ENCODE data around the gene MYL6. TPM values are rescaled to one million over a fixed set of nuclear protein-coding genes. Genes with fewer than 3 reads are reported as not detected.
A peak's percentile ranks its signal among the peaks of the same experiment; 100 is the strongest.

The MYL6 gene
- total RNA-seq, 5 donors from 2014 or later (not counting 1 experiment from before 2014, with no cell fraction given) = 506 to 663 (median 569) TPM

GRCh38 chr12:56160894-56161689, 2.9 kb downstream of the MYL6 start:
- H3K27ac ChIP-seq (ENCODE audit: low read length) = peak overlapping the region; percentile 93
- CTCF ChIA-PET = interaction anchor here in 1 of 2 donors (0.6 to 1.6 kb wide), 3 partner anchors 9 to 28 kb away, joined by 3 to 7 read pairs (median 4); partner anchors contain the start of genes MYL6B and SMARCC2
- no peaks in the 10 kb centered on the region for H3K27me3 Mint-ChIP-seq
- peak overlapping the region; percentile 94 to 98 for H3K27ac Mint-ChIP-seq
- H3K4me1 ChIP-seq (ENCODE audit: control insufficient read depth in 1 of 2, extremely low read depth in 1 of 2, insufficient read depth in 2 of 2, low read length in 2 of 2) = peaks cover 18 to 51% of the 10 kb centered on the region in 2 experiments
- no peaks in the 10 kb centered on the region for H3K9me3 ChIP-seq
- POLR2A ChIA-PET = interaction anchor here in 1 of 2 donors (0.7 kb wide), 1 partner anchor 172 kb away, joined by 4 read pairs; no protein-coding TSS in a partner anchor
- H3K36me3 ChIP-seq (ENCODE audit: control insufficient read depth in 2 of 2, extremely low read depth in 1 of 2, insufficient read depth in 1 of 2, low read length in 1 of 2) = peaks cover 5 to 67% of the 10 kb centered on the region in 2 donors
- 90% methylated on average over 8 of the region's 11 CpGs for WGBS (ENCODE audit: insufficient coverage)
- H3K4me3 ChIP-seq (ENCODE audit: control insufficient read depth in 1 of 2, extremely low read depth in 1 of 2, low read length in 1 of 2) = peak overlapping the region; percentile 91 to 99
- H3K4me1 Mint-ChIP-seq = peaks cover 46 to 49% (median 47%) of the 10 kb centered on the region in 3 donors
- no peaks in the 10 kb centered on the region for H3K9me3 Mint-ChIP-seq
- ATAC-seq (replicated peaks in 1 of 4) = no peak
- peak overlapping the region; percentile 89 to 99 (median 97) for H3K4me3 Mint-ChIP-seq
- DNase-seq = no peak
- peaks cover 44% of the 10 kb centered on the region for H3K36me3 Mint-ChIP-seq
- H3K27me3 ChIP-seq (replicated peaks in 1 of 2; ENCODE audit: control insufficient read depth in 2 of 2, extremely low read depth in 1 of 2, insufficient read depth in 2 of 2, low read length in 1 of 2) = no peaks in the 10 kb centered on the region

GRCh38 chr12:56161690-56162351, 3.7 kb downstream of the MYL6 start:
- peaks cover 46 to 49% (median 47%) of the 10 kb centered on the region in 3 donors for H3K4me1 Mint-ChIP-seq
- peak overlapping the region; percentile 93 for H3K27ac ChIP-seq (ENCODE audit: low read length)

GRCh38 chr12:56162468-56163290, 4.5 kb downstream of the MYL6 start:
- POLR2A ChIA-PET = interaction anchor here (0.5 to 1.2 kb wide), 8 partner anchors 10 to 973 kb away, joined by 3 to 6 read pairs (median 4); partner anchors contain the start of genes RPL41 (in 1 of the 2) and ZC3H10 (in 1 of the 2)
- Mint-ChIP-seq H3K36me3 (peaks cover 48% of the 10 kb centered on the region), H3K9me3 (no peaks in the 10 kb centered on the region), H3K27me3 (no peaks in the 10 kb centered on the region), H3K4me3 (no peak overlapping the region), H3K4me1 (peaks cover 38 to 42% (median 39%) of the 10 kb centered on the region in 3 donors), H3K27ac (peak overlapping the region; percentile 31 to 71)
- 83% methylated on average over 6 of the region's 11 CpGs for WGBS (ENCODE audit: insufficient coverage)
- no peaks in the 10 kb centered on the region for H3K9me3 ChIP-seq
- CTCF ChIA-PET = interaction anchor here in 1 of 2 donors (0.6 to 1.1 kb wide), 11 partner anchors 18 to 421 kb away, joined by 3 to 4 read pairs (median 3); partner anchors contain the start of genes ESYT1, RAB5B and SMARCC2
- peaks cover 5 to 80% of the 10 kb centered on the region in 2 donors for H3K36me3 ChIP-seq (ENCODE audit: control insufficient read depth in 2 of 2, extremely low read depth in 1 of 2, insufficient read depth in 1 of 2, low read length in 1 of 2)
- H3K27me3 ChIP-seq (replicated peaks in 1 of 2; ENCODE audit: control insufficient read depth in 2 of 2, extremely low read depth in 1 of 2, insufficient read depth in 2 of 2, low read length in 1 of 2) = no peaks in the 10 kb centered on the region
- H3K27ac ChIP-seq (ENCODE audit: low read length) = no peak overlapping the region
- ATAC-seq (replicated peaks in 1 of 4) (no peak), DNase-seq (no peak)
- peaks cover 18 to 41% of the 10 kb centered on the region in 2 experiments for H3K4me1 ChIP-seq (ENCODE audit: control insufficient read depth in 1 of 2, extremely low read depth in 1 of 2, insufficient read depth in 2 of 2, low read length in 2 of 2)
- H3K4me3 ChIP-seq (ENCODE audit: control insufficient read depth in 1 of 2, extremely low read depth in 1 of 2, low read length in 1 of 2) = no peak overlapping the region

More at GRCh38 chr12:56161690-56162351, 3.7 kb downstream of the MYL6 start:
- Histone ChIP-seq H3K4me1 (ENCODE audit: control insufficient read depth in 1 of 2, extremely low read depth in 1 of 2, insufficient read depth in 2 of 2, low read length in 2 of 2) (peaks cover 18 to 49% of the 10 kb centered on the region in 2 experiments), H3K36me3 (ENCODE audit: control insufficient read depth in 2 of 2, extremely low read depth in 1 of 2, insufficient read depth in 1 of 2, low read length in 1 of 2) (peaks cover 5 to 73% of the 10 kb centered on the region in 2 donors), H3K9me3 (no peaks in the 10 kb centered on the region), H3K4me3 (ENCODE audit: control insufficient read depth in 1 of 2, extremely low read depth in 1 of 2, low read length in 1 of 2) (no peak overlapping the region), H3K27me3 (replicated peaks in 1 of 2; ENCODE audit: control insufficient read depth in 2 of 2, extremely low read depth in 1 of 2, insufficient read depth in 2 of 2, low read length in 1 of 2) (no peaks in the 10 kb centered on the region)
- peak overlapping the region; percentile 21 to 97 (median 63) for H3K4me3 Mint-ChIP-seq
- H3K27me3 Mint-ChIP-seq = no peaks in the 10 kb centered on the region
- ChIA-PET POLR2A (interaction anchor here (0.5 to 1.2 kb wide), 5 partner anchors 12 to 974 kb away, joined by 3 to 4 read pairs (median 3); partner anchors contain the start of gene RPL41 (in 1 of the 2)), CTCF (interaction anchor here in 1 of 2 donors (0.6 to 1.6 kb wide), 2 partner anchors 21 to 27 kb away, joined by 3 to 7 read pairs; partner anchors contain the start of gene SMARCC2)
- H3K36me3 Mint-ChIP-seq = peaks cover 44% of the 10 kb centered on the region
- ATAC-seq (replicated peaks in 1 of 4) = no peak
- DNase-seq = no peak
- WGBS (ENCODE audit: insufficient coverage) = no CpG with 5 or more reads among the region's 10 CpGs
- H3K27ac Mint-ChIP-seq = peak overlapping the region; percentile 85 to 94
- H3K9me3 Mint-ChIP-seq = no peaks in the 10 kb centered on the region

- Mint-ChIP-seq H3K36me3 (peaks cover 51% of the 10 kb centered on the region), H3K4me1 (peaks cover 29 to 39% (median 38%) of the 10 kb centered on the region in 3 donors), H3K9me3 (no peaks in the 10 kb centered on the region), H3K4me3 (no peak overlapping the region), H3K27ac (peak overlapping the region; percentile 28 to 63), H3K27me3 (no peaks in the 10 kb centered on the region)
- POLR2A ChIA-PET = interaction anchor here in 1 of 2 donors (0.8 kb wide), 1 partner anchor 30 kb away, joined by 6 read pairs; no protein-coding TSS in a partner anchor
- H3K27ac ChIP-seq (ENCODE audit: low read length) = no peak overlapping the region
- DNase-seq (no peak), ATAC-seq (replicated peaks in 1 of 4) (no peak)
- no peaks in the 10 kb centered on the region for H3K27me3 ChIP-seq (replicated peaks in 1 of 2; ENCODE audit: control insufficient read depth in 2 of 2, extremely low read depth in 1 of 2, insufficient read depth in 2 of 2, low read length in 1 of 2)
- peaks cover 18 to 39% of the 10 kb centered on the region in 2 experiments for H3K4me1 ChIP-seq (ENCODE audit: control insufficient read depth in 1 of 2, extremely low read depth in 1 of 2, insufficient read depth in 2 of 2, low read length in 2 of 2)
- WGBS (ENCODE audit: insufficient coverage) = 70% methylated on average over 3 of the region's 11 CpGs
- peaks cover 5 to 89% of the 10 kb centered on the region in 2 donors for H3K36me3 ChIP-seq (ENCODE audit: control insufficient read depth in 2 of 2, extremely low read depth in 1 of 2, insufficient read depth in 1 of 2, low read length in 1 of 2)
- CTCF ChIA-PET = interaction anchor here in 1 of 2 donors (0.6 to 1.1 kb wide), 4 partner anchors 17 to 190 kb away, joined by 3 read pairs; partner anchors contain the start of genes RAB5B and SMARCC2
- H3K4me3 ChIP-seq (ENCODE audit: control insufficient read depth in 1 of 2, extremely low read depth in 1 of 2, low read length in 1 of 2) = no peak overlapping the region
- H3K9me3 ChIP-seq = no peaks in the 10 kb centered on the region
Measured at GRCh38 chr12:56163533-56164344, 5.6 kb downstream of the MYL6 start.

- H3K27ac ChIP-seq (ENCODE audit: low read length) = no peak overlapping the region
- no peak overlapping the region for H3K27ac Mint-ChIP-seq
- DNase-seq (no peak), ATAC-seq (replicated peaks in 1 of 4) (no peak)
- no peaks in the 10 kb centered on the region for H3K9me3 ChIP-seq
- WGBS (ENCODE audit: insufficient coverage) = over 99% methylated on average over 11 of the region's 17 CpGs
- ChIA-PET CTCF (interaction anchor here in 1 of 2 donors (1.7 kb wide), 1 partner anchor 24 kb away, joined by 4 read pairs; no protein-coding TSS in a partner anchor), POLR2A (no interaction called here)
- no peaks in the 10 kb centered on the region for H3K27me3 ChIP-seq (replicated peaks in 1 of 2; ENCODE audit: control insufficient read depth in 2 of 2, extremely low read depth in 1 of 2, insufficient read depth in 2 of 2, low read length in 1 of 2)
- H3K36me3 Mint-ChIP-seq = peaks cover 51% of the 10 kb centered on the region
- no peak overlapping the region for H3K4me3 ChIP-seq (ENCODE audit: control insufficient read depth in 1 of 2, extremely low read depth in 1 of 2, low read length in 1 of 2)
- no peaks in the 10 kb centered on the region for H3K9me3 Mint-ChIP-seq
- peaks cover 18 to 33% of the 10 kb centered on the region in 2 experiments for H3K4me1 ChIP-seq (ENCODE audit: control insufficient read depth in 1 of 2, extremely low read depth in 1 of 2, insufficient read depth in 2 of 2, low read length in 2 of 2)
- H3K4me3 Mint-ChIP-seq = no peak overlapping the region
- H3K36me3 ChIP-seq (ENCODE audit: control insufficient read depth in 2 of 2, extremely low read depth in 1 of 2, insufficient read depth in 1 of 2, low read length in 1 of 2) = peaks cover 7 to 94% of the 10 kb centered on the region in 2 donors
- H3K27me3 Mint-ChIP-seq = no peaks in the 10 kb centered on the region
- peaks cover 23 to 33% (median 32%) of the 10 kb centered on the region in 3 donors for H3K4me1 Mint-ChIP-seq
Measured at GRCh38 chr12:56164345-56164729, 6.2 kb downstream of the MYL6 start.
